ENCODE data around the gene RFPL3.

DNA sequence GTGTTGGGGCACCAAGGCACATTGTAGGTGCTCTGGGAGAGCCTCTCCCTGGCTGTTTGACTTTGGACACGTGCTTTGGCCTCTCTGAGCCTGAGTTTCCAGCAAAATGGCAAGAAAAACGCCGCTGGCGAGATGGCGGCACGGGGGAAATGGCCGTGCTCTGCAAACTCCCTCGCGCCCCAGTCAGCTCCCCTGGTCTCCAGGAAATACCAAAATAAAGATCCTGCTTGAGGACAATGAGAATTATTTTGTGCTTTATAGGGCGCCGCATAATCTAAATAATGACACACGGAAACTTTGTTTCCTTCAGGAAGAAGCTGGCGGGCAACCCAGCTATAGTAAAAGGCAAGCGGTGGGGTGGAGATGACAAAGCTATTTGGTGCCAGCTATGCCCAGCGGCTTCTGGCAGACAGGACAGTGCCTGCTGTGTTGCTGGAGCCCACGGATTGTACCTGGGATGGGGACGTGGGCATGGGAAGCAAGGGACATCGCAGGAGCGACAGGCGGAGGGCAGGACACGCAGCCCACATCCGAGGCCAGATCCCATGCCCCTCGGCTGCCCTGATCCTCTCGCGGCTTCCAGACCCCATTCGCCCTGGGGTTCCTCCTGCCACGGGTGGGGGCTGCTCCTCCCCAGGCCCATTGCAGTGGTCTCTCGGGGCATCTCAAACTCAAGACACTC is 26.3 kb upstream of the RFPL3 start:
- TF ChIP-seq, protein P1, sequence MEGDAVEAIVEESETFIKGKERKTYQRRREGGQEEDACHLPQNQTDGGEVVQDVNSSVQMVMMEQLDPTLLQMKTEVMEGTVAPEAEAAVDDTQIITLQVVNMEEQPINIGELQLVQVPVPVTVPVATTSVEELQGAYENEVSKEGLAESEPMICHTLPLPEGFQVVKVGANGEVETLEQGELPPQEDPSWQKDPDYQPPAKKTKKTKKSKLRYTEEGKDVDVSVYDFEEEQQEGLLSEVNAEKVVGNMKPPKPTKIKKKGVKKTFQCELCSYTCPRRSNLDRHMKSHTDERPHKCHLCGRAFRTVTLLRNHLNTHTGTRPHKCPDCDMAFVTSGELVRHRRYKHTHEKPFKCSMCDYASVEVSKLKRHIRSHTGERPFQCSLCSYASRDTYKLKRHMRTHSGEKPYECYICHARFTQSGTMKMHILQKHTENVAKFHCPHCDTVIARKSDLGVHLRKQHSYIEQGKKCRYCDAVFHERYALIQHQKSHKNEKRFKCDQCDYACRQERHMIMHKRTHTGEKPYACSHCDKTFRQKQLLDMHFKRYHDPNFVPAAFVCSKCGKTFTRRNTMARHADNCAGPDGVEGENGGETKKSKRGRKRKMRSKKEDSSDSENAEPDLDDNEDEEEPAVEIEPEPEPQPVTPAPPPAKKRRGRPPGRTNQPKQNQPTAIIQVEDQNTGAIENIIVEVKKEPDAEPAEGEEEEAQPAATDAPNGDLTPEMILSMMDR (IDR thresholded peaks at IDR 0.05) = no peak
- no peak for TF ChIP-seq POLR2A (IDR thresholded peaks at IDR 0.05)

Measured in Peyer's patch (tissue), 4 donors.